GM21528 (cell line): Measurements from ENCODE around the gene GDF15.

Experiments used
- ATAC-seq: cut with Tn5 transposase; IDR thresholded peaks from one replicate; pipeline ENCODE4 v1.9.1; 2021; ENCODE audit warnings: mild to moderate bottlenecking, moderate library complexity; ENCODE audit not compliant: unreplicated experiment, low FRiP score

Gene GDF15

DNA sequence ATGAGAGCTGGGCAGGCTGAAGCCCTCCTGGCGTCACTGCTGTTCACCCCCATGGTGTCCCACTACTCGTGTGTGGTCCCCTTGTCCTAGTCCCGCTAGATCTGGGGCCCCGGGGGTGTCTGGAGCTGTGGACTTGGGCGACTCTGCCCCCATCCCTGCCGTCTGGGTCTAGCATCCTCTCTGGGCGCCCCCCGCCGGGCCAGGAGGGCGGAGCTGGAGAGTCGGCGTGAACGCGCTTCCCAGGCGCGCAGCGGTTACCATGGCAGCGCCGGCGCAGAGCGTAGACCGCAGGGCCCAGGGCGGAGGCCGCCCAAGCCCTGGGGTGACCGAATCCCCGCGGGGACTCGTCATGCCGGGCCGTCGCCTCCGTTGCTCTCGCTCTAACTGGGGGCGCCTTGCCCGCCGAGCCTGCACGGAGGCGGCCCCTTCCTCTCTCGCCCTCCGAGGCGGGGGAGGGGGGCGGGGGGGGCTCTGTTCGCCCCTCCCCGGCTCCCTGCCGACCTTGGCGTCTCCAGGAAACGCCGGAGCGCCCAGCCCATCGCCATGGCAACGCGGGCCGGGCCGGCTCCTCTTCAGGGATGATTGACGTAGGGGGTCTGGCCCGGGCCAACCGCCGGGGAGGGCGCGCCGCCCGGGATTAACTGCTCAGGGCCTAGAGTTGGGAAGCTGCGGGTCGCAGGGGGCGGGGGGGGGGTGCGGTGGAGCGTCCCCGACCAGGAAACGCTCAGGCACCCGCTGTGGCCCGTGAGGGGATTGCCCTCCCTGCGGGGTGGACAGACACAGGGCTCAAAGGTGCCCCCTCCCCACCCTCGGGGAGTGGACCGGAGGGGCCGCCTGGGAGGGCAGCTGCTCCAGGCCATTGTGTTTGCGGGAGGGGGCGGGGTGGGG is 43.1 kb downstream of the GDF15 start:
- ATAC-seq, result peak; percentile 51

DNA sequence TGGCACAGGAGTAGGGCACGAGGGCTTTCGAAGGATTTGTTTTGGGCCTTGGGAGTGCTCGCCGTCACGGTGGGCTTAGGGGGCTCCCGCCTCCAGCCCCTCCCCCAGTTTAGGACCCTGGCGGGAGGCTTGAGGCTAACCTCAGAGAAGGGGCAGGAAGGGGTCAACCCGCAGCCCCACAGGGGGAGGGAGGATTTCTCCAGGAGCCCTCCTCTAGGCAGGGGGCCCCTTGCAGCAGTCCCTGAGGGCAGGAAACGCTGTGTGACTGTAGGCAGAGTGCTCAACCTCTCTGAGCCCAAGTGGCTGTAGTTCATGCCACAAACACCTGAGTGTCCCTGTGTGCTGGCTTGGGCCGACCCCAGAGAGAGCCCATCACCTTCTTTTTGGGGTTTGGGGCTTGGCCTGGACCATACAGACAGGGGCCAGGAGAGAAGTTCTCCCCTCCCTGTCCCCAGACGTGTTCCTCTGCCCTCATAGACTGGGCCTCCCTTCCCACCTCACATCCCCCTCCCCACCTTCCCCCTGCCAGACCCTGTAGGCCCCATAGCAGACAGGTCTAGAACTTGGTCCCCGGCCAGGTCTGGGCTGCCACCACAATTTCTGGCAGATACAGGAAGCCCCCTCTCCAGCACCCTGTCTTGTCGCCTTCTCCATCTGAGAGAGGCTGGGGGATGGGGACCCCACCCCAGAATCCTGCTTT is 43.9 kb downstream of the GDF15 start:
- no peak for ATAC-seq

DNA sequence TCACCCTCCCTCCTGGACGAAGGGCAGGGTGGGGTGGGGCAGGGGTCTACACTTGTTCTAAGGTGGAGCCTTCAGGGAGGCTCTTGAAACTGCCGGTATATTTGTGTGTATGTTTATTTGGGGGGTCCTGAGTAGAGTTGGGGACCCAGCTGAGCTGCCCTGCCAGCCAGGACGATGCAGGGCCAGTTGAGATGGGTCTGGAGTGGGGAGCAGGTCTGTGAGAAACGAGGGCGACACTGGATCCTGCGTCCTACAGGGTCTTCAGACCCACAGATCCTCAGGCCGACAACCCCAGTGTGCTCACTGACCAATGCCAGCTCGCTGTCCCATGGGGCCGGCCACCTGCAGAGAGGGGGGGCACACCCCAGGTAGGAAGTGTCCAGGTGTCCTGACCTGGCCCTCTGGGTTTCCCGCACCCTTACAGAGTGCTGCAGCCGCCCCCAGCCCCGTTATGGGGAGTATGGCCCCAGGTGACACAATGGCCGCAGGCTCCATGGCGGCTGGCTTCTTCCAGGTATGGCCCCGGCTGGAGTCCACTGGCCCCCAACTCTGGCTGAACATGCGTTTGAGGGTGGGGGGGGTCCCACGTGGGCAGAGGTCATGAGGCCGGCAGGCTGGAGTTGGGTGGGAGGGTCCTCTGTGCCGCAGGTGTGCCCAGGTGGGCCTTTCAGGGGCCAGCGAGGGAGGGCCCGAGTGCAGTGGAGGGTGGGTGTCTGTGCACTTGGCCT is 44.6 kb downstream of the GDF15 start:
- no peak for ATAC-seq

DNA sequence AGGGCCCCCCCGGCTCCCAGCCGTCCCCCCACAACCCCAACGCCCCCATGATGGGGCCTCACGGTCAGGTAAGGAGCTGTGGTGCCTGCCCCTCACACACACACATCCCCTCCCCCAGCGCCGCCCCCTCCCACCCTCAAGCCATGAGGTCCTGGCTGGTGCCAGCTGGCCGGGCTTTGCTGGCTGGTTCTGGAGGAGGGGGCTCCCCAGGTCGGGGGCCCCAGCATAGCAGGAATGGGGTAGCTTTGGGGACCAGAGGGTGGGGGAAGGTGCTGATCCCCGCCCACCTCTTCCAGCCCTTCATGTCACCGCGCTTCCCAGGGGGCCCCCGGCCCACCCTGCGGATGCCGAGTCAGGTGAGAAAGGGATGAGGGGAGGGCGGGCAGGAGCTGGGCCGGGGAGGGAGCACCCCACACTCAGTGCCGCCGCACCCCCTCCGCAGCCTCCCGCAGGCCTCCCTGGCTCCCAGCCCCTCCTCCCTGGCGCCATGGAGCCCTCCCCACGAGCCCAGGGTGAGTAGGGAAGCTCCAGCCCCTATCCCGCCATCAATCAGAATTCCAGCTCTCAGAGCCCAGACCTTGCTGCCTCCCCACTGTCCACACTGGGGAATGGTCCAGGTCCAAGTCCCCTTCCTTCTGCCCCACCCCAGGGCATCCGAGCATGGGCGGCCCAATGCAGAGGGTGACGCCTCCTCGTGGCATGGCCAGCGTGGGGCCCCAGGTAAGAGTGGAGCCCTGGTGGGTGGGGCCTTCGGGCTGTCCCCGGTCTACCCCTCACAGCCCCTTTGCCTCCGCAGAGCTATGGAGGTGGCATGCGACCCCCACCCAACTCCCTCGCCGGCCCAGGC is 45.6 kb downstream of the GDF15 start:
- ATAC-seq, result no peak

DNA sequence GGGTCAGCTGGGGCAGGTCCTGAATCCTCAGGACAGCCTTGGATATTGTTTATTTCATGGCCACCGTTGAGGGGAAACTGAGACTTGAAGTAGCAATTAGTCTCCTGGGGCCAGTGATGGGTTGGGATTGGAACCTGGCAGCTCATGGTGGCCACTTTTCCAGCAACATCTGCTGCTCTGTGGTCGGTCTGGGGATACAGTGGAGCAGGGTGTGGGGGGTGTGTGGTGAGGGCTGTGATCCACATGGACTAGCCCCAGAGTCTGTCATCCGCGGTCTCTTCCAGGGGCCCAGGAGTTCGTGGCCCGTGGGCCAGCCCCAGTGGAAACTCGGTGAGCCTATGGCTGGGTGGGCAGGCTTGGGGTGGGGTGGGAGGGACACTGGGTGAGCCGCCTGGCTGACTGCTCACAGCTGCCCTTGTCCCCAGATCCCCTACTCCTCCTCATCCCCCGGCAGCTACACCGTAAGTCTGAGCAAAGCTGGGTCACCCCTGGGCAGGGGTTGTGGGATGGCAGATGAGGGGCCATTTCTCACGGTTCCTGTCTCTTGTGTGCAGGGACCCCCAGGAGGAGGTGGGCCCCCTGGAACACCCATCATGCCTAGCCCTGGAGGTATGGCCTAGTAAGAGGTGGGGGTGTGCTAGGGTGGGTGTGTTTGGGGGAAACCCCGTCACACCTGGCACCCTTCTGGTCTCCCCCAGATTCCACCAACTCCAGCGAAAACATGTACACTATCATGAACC is 46.5 kb downstream of the GDF15 start:
- ATAC-seq, result no peak

DNA sequence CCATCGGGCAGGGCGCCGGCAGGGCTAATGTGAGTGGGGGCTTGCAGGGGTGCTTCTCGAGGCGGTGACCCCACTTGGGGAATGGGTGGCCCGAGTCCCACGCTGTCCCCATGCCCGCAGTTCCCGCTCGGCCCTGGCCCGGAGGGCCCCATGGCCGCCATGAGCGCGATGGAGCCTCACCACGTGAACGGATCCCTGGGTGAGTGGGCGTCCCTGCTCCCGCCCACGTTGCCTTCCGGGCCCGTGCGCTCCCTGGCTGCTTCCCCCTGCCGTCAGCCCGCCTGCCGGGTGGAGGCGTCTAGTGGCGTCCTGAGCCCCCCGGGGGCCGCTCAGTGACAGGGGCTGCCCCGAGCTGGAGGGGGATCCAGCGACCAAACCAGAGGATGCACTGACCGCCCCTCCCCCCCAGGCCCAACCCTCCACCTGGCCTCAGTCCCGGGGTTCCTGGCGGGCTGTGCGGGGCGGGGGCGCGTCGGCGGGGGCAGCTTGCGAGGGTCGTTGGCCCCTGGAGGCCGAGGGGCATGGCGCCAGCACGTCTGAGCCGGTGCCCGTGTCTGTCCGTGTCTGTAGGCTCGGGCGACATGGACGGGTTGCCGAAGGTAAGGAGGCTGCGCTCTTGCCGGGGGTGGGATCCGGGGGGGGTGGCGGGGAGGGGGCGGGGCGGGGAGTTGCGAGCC is 47.2 kb downstream of the GDF15 start:
- ATAC-seq, result no peak

DNA sequence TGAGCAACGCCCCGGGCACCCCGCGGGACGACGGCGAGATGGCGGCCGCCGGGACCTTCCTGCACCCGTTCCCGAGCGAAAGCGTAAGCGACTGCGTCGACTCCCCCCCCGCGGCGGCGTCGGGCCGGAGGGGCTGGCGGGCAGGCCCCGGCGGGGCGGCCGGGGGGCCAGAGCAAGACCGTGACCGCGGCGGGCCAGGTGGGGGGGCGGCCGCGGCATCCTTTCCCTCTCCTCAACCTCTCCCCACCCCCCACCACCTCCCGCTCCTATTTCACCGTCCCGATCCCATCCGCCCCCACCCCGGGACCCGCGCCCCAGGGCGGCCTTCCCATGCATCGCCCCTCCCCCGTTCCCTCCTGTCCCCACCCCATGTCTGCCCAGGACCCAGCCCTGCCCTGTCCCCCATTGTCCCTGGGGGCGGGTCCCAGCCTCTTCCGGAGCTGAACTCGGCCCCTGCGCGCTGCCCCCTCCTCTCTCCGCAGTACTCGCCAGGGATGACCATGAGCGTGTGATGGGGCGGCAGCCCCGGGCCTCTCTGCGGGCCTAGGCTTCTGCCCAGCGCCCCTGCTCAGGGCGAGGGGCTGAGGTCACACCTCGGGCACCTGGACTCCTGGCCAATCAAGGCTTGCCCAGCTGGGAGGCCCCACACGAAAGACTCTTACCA is 47.9 kb downstream of the GDF15 start:
- ATAC-seq, result no peak

DNA sequence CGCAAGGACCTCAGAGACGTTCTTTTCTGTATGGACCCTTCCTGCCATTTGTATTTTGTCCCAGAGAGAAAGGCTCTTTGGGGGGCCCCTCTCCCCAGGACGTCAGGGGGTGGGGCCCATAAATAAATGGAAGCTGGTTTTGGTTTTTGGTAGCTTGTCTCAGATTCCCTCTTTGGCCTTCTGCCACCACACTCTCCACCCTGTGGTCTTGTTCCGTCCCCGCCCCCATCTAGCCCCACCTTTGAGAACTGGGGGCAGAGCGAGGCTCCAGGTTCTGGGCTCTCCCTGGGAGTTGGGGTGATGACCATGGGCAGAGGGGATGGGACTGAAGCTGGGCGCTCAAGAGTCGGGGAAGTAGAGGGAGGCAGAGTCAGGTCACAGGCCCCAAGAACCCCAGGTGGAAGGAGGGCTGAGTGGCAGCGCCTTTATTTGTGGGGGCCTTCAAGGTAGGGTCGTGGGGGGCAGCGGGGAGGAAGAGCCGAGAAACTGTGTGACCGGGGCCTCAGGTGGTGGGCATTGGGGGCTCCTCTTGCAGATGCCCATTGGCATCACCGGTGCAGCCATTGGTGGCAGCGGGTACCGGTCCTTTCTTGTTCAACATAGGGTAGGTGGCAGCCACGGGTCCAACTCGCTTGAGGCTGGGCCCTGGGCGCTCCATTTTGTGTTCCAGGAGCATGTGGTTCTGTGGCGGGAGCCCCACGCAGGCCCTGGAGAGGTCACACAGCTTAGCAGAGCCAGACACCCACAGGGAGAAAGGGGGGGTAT is 48.6 kb downstream of the GDF15 start:
- no peak for ATAC-seq

DNA sequence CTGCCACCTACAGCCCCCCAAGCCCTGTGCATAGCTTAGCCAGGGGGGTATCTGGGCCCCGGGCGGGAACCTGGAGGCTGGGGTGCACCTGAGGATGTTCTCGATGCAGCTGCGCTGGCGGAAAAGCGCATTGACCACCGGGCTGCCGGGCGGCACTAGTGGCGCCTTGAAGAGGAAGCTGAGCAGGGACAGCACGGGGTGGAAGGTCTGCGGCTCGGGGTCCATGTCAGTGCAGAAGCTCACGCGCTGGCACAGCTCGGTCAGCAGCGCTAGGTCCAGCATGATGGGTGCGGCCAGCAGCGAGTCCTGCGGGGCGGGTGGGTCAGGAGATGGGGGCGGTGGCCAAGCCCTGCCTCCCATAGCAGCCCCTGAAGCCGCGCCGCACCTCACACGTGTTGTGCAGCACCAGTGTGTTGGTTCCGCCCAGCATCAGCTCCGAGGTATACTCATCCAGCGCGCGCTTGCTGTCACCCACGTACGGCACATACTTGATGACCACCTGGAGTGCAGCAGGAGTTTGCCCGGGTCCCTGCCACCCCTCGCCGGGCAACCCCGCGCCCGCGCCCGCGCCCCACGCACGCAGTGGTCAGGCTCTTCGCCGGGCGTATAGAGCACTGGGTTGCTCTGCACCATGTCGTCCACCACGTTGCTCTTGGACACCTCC is 49.4 kb downstream of the GDF15 start:
- ATAC-seq, result no peak

DNA sequence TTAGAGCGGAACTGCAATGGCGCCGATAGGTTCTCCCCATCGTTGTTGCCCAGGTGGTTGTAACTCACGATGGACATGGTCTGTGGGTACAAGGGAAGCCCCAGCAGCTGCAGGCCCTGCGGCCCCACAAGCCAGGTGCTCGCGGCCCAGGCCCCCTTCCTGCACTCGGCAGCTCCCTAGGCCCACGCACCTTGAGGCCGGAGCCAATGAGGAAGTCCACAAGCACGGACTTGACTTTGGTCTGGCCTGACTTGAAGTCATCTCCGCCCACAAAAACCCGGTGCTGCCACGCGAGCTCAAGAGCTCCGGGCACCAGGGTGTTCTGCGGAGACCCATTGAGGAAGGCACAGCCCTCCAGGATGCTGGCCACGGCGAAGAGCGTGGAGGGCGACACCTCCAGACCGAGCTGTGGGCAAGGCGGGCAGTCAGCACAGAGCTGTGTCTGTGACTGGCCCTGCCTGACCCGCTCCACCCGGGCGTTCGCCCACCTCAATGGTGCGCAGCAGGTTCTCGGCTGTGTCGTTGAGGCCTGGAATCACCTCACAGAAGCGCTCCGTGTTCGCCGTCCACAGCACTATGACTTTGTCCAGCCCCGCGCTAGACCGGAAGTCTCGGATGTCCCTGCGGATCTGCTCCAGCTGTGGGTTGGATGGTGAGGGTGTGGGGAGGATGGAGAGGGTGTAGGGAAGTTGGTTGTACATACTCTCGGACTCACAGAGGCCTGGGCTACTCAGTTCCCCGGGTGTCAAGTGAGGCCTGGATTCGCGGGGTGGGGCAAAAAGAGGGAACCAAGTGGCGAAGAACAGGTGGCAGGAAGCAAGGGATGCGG is 50.1 kb downstream of the GDF15 start:
- ATAC-seq, result no peak

DNA sequence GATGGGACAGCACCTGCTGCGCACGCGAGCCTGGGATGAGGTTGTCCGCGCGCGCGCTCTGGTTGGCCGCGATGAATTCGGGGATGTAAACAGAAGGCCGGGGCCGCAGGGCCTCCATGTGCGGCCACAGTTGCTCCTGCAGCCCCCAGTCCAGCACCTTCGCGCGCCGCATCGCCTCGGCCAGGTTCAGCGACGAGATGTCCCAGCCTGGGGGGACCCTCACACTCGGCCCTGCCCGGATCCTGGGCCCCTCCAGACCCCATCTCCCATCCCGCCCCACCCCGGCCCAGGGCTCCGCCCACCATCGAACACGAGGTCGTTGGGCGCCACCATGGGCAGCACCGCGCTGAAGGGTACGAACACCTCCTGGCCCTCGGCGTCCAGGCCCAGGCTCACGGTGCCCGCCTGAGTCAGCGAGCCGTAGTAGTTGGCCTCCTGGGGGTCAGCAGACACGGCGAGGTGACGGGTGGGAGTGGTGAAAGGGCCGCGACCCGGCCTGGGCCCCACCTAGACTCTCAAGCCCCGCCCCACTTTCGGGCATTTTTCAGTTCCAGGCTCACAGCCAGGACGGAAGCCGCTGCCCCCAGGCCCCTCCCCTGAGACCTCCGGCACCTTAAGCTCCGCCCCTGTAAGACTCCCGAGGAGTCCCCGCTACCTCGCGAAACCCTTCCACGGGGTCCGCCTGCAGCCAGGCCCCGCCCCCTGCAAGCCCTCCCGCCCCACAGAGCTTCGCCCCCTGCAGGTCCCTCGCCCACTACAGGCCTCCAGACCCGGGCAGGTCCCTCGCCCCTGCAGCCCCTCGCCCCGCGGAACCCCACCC is 50.9 kb downstream of the GDF15 start:
- peak; percentile 41 for ATAC-seq

DNA sequence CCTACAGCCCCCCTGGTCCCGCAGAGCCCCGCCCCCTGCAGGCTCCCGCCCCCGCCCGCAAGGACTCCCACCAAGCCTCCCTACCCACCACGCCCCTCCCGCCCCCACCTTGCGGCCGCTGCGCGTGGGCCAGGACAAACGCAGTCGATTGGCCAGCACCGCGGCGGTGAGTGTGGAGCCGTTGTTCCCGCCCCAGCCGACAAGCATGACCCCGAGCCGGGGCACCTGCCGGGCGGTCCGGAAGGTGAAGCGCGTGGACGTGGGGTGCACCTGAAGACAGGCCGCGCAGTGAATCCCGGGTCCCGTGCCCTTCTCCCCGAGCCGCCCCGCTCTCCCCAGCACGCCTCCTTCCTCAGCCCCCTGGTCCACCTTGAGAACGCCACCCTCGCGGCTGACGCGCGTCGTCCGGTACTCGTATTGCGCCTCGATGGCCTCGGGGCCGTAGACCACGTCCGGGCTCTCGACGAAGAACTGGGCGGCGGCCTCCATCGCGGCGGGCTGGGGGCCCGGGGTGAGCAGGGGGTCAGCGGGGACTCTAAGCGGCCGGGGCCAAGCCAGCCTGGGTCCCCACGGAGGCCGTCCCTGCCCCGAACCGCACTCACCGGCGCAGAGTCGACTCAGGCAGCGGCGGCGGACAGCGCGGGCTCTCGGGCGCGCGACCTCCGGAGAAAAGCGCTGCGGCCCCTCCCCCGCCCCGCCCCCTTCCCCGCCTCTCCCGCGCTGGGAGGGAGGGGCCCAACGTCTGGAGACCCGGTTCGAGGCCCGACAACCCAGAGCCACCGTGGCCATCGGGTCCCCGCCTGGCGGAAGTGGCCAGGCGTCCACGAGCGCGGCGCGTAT is 51.8 kb downstream of the GDF15 start, which contains the start of gene ISYNA1:
TSS of gene ISYNA1 (minus strand) at position 643 of the 840 bp plus-strand sequence. CDS start at position 489, 154 bp downstream.
- ATAC-seq, result peak; percentile 15

DNA sequence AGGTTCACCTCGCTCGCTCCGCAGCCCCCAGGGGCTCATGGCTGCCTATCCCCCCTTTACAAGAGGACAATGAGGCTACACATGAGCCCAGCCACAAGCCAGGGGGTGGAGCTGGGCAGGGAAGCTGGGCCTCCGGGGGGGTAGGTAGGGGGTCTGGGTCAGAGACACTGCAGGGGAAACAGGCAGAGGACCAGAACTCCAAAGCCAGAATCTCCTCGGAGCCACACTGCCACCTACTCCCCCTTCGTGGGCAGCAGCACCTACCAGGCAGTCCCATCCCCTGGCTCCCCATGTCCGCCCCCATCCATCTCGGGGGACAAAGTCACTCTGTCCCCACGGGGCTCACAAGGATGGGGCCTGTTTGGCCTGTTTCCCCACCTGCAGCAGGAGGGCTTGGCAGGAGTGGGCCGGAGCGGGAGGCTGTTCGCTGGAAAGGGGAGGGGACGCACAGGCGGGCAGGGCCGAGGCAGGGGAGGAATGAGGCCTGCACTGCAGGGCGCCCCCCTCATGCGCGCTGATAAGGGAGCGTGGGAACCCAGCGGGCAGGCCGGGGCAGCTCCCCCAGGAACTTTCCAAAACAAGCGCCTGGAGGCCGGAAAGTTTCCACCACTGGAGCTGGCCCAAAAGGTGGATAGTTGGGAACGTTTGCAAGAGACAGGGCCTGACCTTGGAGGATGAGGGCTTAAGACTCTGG is 52.5 kb downstream of the GDF15 start:
- ATAC-seq, result no peak
